Upper lobe of left lung (tissue), 6 donors: Measurements from ENCODE around the gene HK2. TPM values are rescaled to one million over a fixed set of nuclear protein-coding genes. Genes with fewer than 3 reads are reported as not detected.

Source experiments
- ATAC-seq, 2 donors: fragments of 200-7000 bp; cut with Tn5 transposase; one replicate each; pipeline ENCODE4 v1.9.1; 2022; ENCODE audit warnings: mild to moderate bottlenecking in 2 of 2, moderate library complexity in 2 of 2; ENCODE audit not compliant: low FRiP score in 2 of 2
- DNase-seq, 2 donors: peaks; one replicate each; pipeline ENCODE4 v3.0.0-alpha.2; 2019 to 2020
- H3K27ac ChIP-seq, 4 donors: fragments of 200-600 bp; sonication (generic); one replicate each; pipeline ENCODE4 v1.5.1; 2016 to 2019
- H3K27me3 ChIP-seq, 4 donors: fragments of 200-600 bp; sonication (generic); one replicate each; pipeline ENCODE4 v1.5.1; 2017 to 2019
- H3K36me3 ChIP-seq, 4 donors: fragments of 200-600 bp; sonication (generic); one replicate each; pipeline ENCODE4 v1.5.1; 2016 to 2019
- H3K4me1 ChIP-seq, 4 donors: fragments of 200-600 bp; sonication (generic); one replicate each; pipeline ENCODE4 v1.5.1; 2018 to 2019
- H3K4me3 ChIP-seq, 4 donors: fragments of 200-600 bp; sonication (generic); one replicate each; pipeline ENCODE4 v1.5.1; 2017 to 2019; ENCODE audit warnings: mild to moderate bottlenecking in 2 of 4, moderate library complexity in 1 of 4
- H3K9me3 ChIP-seq, 4 donors: fragments of 200-600 bp; sonication (generic); one replicate each; pipeline ENCODE4 v1.5.1; 2018 to 2019
- EP300 ChIP-seq, 4 donors: sonication (generic); formaldehyde crosslinking; IDR thresholded peaks; one replicate each; pipeline ENCODE4 v1.5.1; 2017; ENCODE audit warnings: antibody characterized with exemption in 4 of 4, control low read depth in 2 of 4
- POLR2A ChIP-seq, 4 donors: fragments of 450-650 bp; IDR thresholded peaks; one replicate each; pipeline ENCODE4 v1.5.1; 2016 to 2017; ENCODE audit warnings: antibody characterized with exemption in 4 of 4, mild to moderate bottlenecking in 2 of 4
- POLR2AphosphoS5 ChIP-seq, 2 donors: sonication (generic); formaldehyde crosslinking; IDR thresholded peaks; one replicate each; pipeline ENCODE4 v1.5.1; 2017; ENCODE audit warnings: antibody characterized with exemption in 2 of 2
- WGBS, 2 donors: methylation state at CpG; one replicate each; pipeline ENCODE4 v1.1.5; 2017 to 2018; 5-methylcytosine and 5-hydroxymethylcytosine counted together
- total RNA-seq, 6 donors: library from RNA; depleted of rRNA in 4 of 6; stranded (reverse); fragments of >200 nt in 4 of 6; gene quantifications; one replicate each; pipeline versions ENCODE4 v1.1.0 to v1.2.1, GENCODE V29; 2016 to 2021
- TF ChIP-seq, protein P1 (sequence below), 6 experiments: fragments of 450-650 bp in 4 of 6; fragments of 200-600 bp in 2 of 6; sonication (generic) in 2 of 6; IDR thresholded peaks; one replicate each; pipeline ENCODE4 v1.5.1; 2016 to 2019; ENCODE audit warnings: antibody characterized with exemption in 6 of 6
- donor health status: DM: no; HTN: no; CAD: no; lungs with moderate emphysema.
- donor health status: DM: no; HTN: yes; CAD: no; lungs with severe emphysema.

Gene HK2
- total RNA-seq, 6 donors from 2014 or later = 29.0 to 98.8 (median 39.7) TPM

DNA sequence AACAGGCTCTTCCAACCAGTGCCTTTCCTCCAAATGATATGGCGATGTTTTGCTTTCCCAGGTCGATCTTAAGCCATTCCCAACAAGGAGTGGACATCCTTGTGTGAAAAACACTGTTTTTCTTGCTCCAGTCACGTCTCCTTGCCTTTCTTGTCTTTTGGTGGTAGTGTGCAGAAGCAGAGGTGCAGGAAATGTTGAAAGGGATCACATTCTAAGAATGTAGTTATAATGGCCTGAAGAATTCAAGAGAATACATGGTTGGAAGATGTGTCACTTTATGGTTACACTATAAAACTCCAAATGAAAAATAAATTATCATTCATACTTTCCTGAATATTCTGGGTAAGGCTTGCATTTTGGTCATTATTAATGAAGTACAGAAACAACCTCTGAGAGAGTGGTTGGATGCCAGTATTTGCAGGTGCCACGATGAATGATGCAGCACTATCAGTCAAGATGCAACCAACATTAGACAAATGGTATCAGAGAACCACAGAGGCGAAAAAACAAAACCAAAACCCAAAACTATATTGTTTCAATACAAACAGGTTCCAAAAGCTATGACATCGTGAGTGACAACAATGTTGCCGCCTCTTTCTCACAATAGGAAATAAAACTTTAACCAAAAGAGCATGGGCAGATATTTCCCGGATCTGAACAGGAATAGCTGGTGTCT lies 97.0 kb downstream of the HK2 start:
- TF ChIP-seq EP300 (IDR thresholded peaks at IDR 0.05) = no peak
- Histone ChIP-seq H3K27me3 (no peaks in the 10 kb centered on the region), H3K9me3 (no peaks in the 10 kb centered on the region), H3K4me3 (no peak overlapping the region), H3K27ac (no peak overlapping the region), H3K4me1 (no peaks in the 10 kb centered on the region), H3K36me3 (no peaks in the 10 kb centered on the region)
- DNase-seq (no peak), ATAC-seq (no peak)
- WGBS, 2 donors = 80 to 85% methylated on average over 8 of the region's 8 CpGs

DNA sequence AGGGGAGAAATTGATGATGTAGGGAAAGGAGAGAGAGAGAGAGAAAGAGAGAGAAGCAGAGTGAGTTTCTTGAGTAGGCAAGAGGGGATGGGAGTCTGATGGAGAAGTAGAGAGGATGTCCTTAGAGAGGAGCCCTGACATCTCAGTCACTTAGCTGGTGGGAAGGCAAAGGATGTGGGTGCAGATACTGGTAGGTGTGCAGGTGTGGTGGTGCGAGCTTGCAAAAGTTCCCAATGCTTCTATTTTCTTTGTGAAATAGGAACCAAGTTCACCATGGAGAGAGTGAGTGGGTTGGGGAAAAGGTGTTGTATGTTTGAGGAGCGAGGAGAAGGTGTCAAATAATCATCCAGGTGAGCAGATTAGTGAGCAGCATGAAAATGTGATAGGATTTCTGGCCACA lies 98.0 kb downstream of the HK2 start:
- Histone ChIP-seq H3K9me3 (no peaks in the 10 kb centered on the region), H3K4me3 (no peak overlapping the region), H3K27ac (no peak overlapping the region), H3K27me3 (no peaks in the 10 kb centered on the region), H3K4me1 (no peaks in the 10 kb centered on the region), H3K36me3 (no peaks in the 10 kb centered on the region)
- no peak for ATAC-seq
- TF ChIP-seq POLR2A (IDR thresholded peaks at IDR 0.05) = no peak
- no peak for TF ChIP-seq POLR2AphosphoS5 (IDR thresholded peaks at IDR 0.05)
- TF ChIP-seq, protein P1, sequence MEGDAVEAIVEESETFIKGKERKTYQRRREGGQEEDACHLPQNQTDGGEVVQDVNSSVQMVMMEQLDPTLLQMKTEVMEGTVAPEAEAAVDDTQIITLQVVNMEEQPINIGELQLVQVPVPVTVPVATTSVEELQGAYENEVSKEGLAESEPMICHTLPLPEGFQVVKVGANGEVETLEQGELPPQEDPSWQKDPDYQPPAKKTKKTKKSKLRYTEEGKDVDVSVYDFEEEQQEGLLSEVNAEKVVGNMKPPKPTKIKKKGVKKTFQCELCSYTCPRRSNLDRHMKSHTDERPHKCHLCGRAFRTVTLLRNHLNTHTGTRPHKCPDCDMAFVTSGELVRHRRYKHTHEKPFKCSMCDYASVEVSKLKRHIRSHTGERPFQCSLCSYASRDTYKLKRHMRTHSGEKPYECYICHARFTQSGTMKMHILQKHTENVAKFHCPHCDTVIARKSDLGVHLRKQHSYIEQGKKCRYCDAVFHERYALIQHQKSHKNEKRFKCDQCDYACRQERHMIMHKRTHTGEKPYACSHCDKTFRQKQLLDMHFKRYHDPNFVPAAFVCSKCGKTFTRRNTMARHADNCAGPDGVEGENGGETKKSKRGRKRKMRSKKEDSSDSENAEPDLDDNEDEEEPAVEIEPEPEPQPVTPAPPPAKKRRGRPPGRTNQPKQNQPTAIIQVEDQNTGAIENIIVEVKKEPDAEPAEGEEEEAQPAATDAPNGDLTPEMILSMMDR (IDR thresholded peaks at IDR 0.05) = no peak
- no peak for TF ChIP-seq EP300 (IDR thresholded peaks at IDR 0.05)
- DNase-seq = no peak
- 74 to 92% methylated on average over 2 of the region's 2 CpGs for WGBS, 2 donors

DNA sequence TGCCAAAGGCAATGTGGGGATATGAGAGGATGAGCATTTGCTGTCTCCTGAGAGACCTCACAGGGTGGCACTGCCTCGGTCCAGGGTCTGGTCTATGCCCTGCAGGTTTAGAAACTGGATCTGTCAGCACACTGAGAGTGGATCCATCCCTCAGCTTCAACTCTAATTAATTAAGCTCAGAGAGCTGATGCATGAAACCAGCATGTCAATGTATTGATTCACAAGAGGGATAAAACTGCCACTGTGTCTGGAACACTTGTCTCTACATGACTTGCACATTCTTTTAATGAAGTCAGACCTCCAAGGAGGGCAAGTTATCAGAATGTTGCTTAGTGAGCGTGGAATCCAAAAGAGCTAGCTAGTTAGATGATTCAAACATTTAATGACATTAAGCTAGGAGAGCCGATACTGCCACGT lies 102.1 kb downstream of the HK2 start:
- TF ChIP-seq, protein P1 (IDR thresholded peaks at IDR 0.05) = no peak
- TF ChIP-seq POLR2AphosphoS5 (IDR thresholded peaks at IDR 0.05) = no peak
- TF ChIP-seq EP300 (IDR thresholded peaks at IDR 0.05) = no peak
- no peak for TF ChIP-seq POLR2A (IDR thresholded peaks at IDR 0.05)
- Histone ChIP-seq H3K36me3 (no peaks in the 10 kb centered on the region), H3K27me3 (no peaks in the 10 kb centered on the region), H3K4me3 (no peak overlapping the region), H3K4me1 (no peaks in the 10 kb centered on the region), H3K9me3 (no peaks in the 10 kb centered on the region), H3K27ac (no peak overlapping the region)
- ATAC-seq (no peak), DNase-seq (no peak)
- 76 to 91% methylated on average over 4 of the region's 4 CpGs for WGBS, 2 donors

DNA sequence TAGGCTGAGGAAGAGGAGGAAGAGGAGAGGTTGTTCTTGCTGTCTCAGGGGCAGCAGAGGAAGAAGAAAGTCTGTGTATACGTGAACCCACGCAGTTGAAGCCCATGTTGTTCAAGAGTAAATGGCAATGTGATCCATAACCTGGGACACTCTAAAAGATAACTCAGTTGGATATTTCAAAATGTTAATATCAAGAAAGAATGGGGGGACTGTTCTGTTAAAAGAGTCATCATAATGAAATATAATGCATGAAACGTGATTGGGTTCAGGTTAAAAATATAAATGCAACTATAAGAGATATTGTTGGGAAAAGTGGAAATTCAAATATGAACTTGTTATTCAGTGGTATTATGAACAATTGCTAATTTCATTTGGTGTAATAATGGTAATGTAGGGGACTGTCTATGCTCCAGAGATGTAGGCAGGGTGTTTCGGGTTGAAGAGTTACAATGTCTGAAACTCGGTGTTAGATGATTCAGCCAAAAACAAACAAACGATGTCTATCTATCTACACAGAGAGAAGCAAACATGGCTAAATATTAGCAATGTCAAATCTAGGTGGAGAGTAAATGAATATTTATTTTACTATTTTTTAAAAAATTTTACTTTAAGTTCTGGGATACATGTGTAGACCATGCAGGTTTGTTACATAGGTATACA lies 103.4 kb downstream of the HK2 start:
- Histone ChIP-seq H3K27me3 (no peaks in the 10 kb centered on the region), H3K9me3 (no peaks in the 10 kb centered on the region), H3K4me1 (no peaks in the 10 kb centered on the region), H3K4me3 (no peak overlapping the region), H3K36me3 (no peaks in the 10 kb centered on the region), H3K27ac (no peak overlapping the region)
- TF ChIP-seq POLR2A (IDR thresholded peaks at IDR 0.05) (no peak), POLR2AphosphoS5 (IDR thresholded peaks at IDR 0.05) (no peak)
- ATAC-seq (no peak), DNase-seq (no peak)
- WGBS, 2 donors = 92 to 94% methylated on average over 6 of the region's 6 CpGs

DNA sequence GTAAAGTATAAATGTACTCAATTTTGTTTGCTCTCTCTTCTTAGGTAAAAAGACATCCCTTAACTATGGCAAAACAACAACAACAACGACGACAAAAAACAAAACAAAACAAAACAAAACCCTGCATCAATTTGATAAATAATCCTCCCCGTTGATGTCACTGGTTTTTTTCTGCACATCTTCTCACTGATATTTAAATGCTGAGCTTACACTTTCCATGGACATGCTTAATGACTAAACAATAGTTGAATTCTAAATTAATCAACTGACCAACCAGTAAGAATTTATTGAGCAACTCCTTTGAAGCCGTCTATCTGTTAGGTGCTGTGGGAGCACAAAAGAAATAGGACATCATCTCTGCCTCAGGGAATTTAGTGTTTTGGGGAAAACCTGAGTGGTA lies 104.3 kb downstream of the HK2 start:
- H3K4me3 ChIP-seq = no peak overlapping the region
- H3K9me3 ChIP-seq = no peaks in the 10 kb centered on the region
- DNase-seq (no peak), ATAC-seq (no peak)
- H3K27me3 ChIP-seq = no peaks in the 10 kb centered on the region
- TF ChIP-seq POLR2AphosphoS5 (IDR thresholded peaks at IDR 0.05) (no peak), POLR2A (IDR thresholded peaks at IDR 0.05) (no peak), EP300 (IDR thresholded peaks at IDR 0.05) (no peak)
- TF ChIP-seq, protein P1 (IDR thresholded peaks at IDR 0.05) = no peak
- WGBS, 2 donors = 92% methylated on average over 4 of the region's 4 CpGs
- no peaks in the 10 kb centered on the region for H3K36me3 ChIP-seq
- H3K27ac ChIP-seq = no peak overlapping the region
- H3K4me1 ChIP-seq = no peaks in the 10 kb centered on the region
